H9 (cell line): ENCODE data around the gene CAMP. TPM values are rescaled to one million over a fixed set of nuclear protein-coding genes. Genes with fewer than 3 reads are reported as not detected.
A peak's percentile ranks its signal among the peaks of the same experiment; 100 is the strongest.

Experiments used
- DNase-seq: peaks from one replicate; pipeline ENCODE4 v3.0.0-alpha.2; 2017
- H2AFZ ChIP-seq: one replicate; pipeline ENCODE4 v1.6.1; 2013; ENCODE audit warnings: mild to moderate bottlenecking, low read length, control low read depth, moderate library complexity
- H2AK5ac ChIP-seq: 2 replicates; pipeline ENCODE4 v1.6.1; 2013; ENCODE audit warnings: low read length, control low read depth, mixed read lengths; ENCODE audit not compliant: insufficient read length
- H2BK120ac ChIP-seq: one replicate; pipeline ENCODE4 v1.6.1; 2013; ENCODE audit warnings: low read depth, mild to moderate bottlenecking, low read length, control low read depth, inconsistent platforms; ENCODE audit not compliant: poor library complexity, severe bottlenecking
- H2BK12ac ChIP-seq: 2 replicates; pipeline ENCODE4 v1.6.1; 2013; ENCODE audit warnings: low read length, control low read depth, mixed read lengths, low read depth; ENCODE audit not compliant: insufficient read length
- H2BK15ac ChIP-seq: 2 replicates; pipeline ENCODE4 v1.6.1; 2013; ENCODE audit warnings: low read depth, low read length, control low read depth
- H2BK20ac ChIP-seq: one replicate; pipeline ENCODE4 v1.6.1; 2013; ENCODE audit warnings: low read depth, mild to moderate bottlenecking, low read length, control low read depth, inconsistent platforms; ENCODE audit not compliant: poor library complexity, severe bottlenecking
- H2BK5ac ChIP-seq: 2 replicates; pipeline ENCODE4 v1.6.1; 2013; ENCODE audit warnings: low read length, control low read depth, mixed read lengths; ENCODE audit not compliant: insufficient read length
- H3K14ac ChIP-seq: 2 replicates; pipeline ENCODE4 v1.6.1; 2013; ENCODE audit warnings: low read length, control low read depth; ENCODE audit not compliant: insufficient read depth
- H3K18ac ChIP-seq: 2 replicates; pipeline ENCODE4 v1.6.1; 2013; ENCODE audit warnings: low read depth, mild to moderate bottlenecking, mixed read lengths, low read length, control low read depth; ENCODE audit not compliant: insufficient read length
- H3K23ac ChIP-seq: 2 replicates; pipeline ENCODE4 v1.6.1; 2013; ENCODE audit warnings: low read length, control low read depth, mixed read lengths, low read depth; ENCODE audit not compliant: insufficient read length
- H3K23me2 ChIP-seq: 2 replicates; pipeline ENCODE4 v1.6.1; 2013; ENCODE audit warnings: low read depth, mild to moderate bottlenecking, mixed read lengths, low read length, control low read depth; ENCODE audit not compliant: insufficient read length, poor library complexity, severe bottlenecking
- H3K27ac ChIP-seq: 2 replicates; pipeline ENCODE4 v1.5.1; 2013; ENCODE audit warnings: low read length, control low read depth, mixed read lengths, low read depth; ENCODE audit not compliant: insufficient read length
- H3K27me3 ChIP-seq: 2 replicates; pipeline ENCODE4 v1.6.1; 2013; ENCODE audit warnings: low read length, control low read depth, inconsistent platforms; ENCODE audit not compliant: insufficient read depth
- H3K4ac ChIP-seq: 2 replicates; pipeline ENCODE4 v1.6.1; 2013; ENCODE audit warnings: low read depth, mild to moderate bottlenecking, control low read depth, inconsistent platforms, low read length, moderate library complexity
- H3K4me1 ChIP-seq: 2 replicates; pipeline ENCODE4 v1.6.1; 2013; ENCODE audit warnings: low read length, control low read depth, inconsistent platforms; ENCODE audit not compliant: insufficient read depth
- H3K4me2 ChIP-seq: 2 replicates; pipeline ENCODE4 v1.6.1; 2013; ENCODE audit warnings: low read length, control low read depth, mixed read lengths; ENCODE audit not compliant: insufficient read length, insufficient read depth
- H3K56ac ChIP-seq: 2 replicates; pipeline ENCODE4 v1.6.1; 2013; ENCODE audit warnings: low read depth, mild to moderate bottlenecking, mixed read lengths, low read length, control low read depth; ENCODE audit not compliant: insufficient read length
- H3K79me1 ChIP-seq: 2 replicates; pipeline ENCODE4 v1.6.1; 2013; ENCODE audit warnings: low read depth, mild to moderate bottlenecking, moderate library complexity, low read length, control low read depth, inconsistent platforms; ENCODE audit not compliant: insufficient read depth, poor library complexity, severe bottlenecking
- H3K79me2 ChIP-seq: 2 replicates; pipeline ENCODE4 v1.6.1; 2013; ENCODE audit warnings: low read length, control low read depth, inconsistent platforms; ENCODE audit not compliant: insufficient read depth
- H3K9ac ChIP-seq: 2 replicates; pipeline ENCODE4 v1.6.1; 2013; ENCODE audit warnings: low read length, control low read depth, mixed read lengths; ENCODE audit not compliant: insufficient read length; ENCODE audit errors: extremely low read depth
- H3K9me3 ChIP-seq: one replicate; pipeline ENCODE4 v1.6.1; 2013; ENCODE audit warnings: low read depth, low read length, inconsistent platforms; ENCODE audit not compliant: control insufficient read depth
- H3T11ph ChIP-seq: one replicate; pipeline ENCODE4 v1.6.1; 2013; ENCODE audit warnings: mild to moderate bottlenecking, low read length, control low read depth, inconsistent platforms
- H4K20me1 ChIP-seq: one replicate; pipeline ENCODE4 v1.6.1; 2013; ENCODE audit not compliant: control insufficient read depth, insufficient read length, insufficient read depth
- H4K5ac ChIP-seq: 2 replicates; pipeline ENCODE4 v1.6.1; 2013; ENCODE audit warnings: low read depth, mild to moderate bottlenecking, mixed read lengths, low read length, control low read depth; ENCODE audit not compliant: insufficient read length
- H4K8ac ChIP-seq: replicated peaks from 2 replicates; pipeline ENCODE4 v1.6.1; 2013; ENCODE audit warnings: low read length, control low read depth, mixed read lengths, low read depth; ENCODE audit not compliant: insufficient read length
- H4K91ac ChIP-seq: 2 replicates; pipeline ENCODE4 v1.6.1; 2013; ENCODE audit warnings: low read depth, mild to moderate bottlenecking, moderate library complexity, mixed read lengths, low read length, control low read depth; ENCODE audit not compliant: insufficient read length
- H3K27ac Mint-ChIP-seq, 3 experiments: 2 replicates in 2 of 3; 3 replicates in 1 of 3; pipeline ENCODE4 v1.8.0; 2020 to 2021; ENCODE audit warnings: mixed read lengths in 3 of 3, mild to moderate bottlenecking in 1 of 3, moderate library complexity in 1 of 3
- H3K27me3 Mint-ChIP-seq: 2 replicates; pipeline ENCODE4 v1.8.0; 2021; ENCODE audit warnings: low read depth, mild to moderate bottlenecking, moderate library complexity, mixed read lengths
- H3K36me3 Mint-ChIP-seq, 3 experiments: 2 replicates in 2 of 3; 3 replicates in 1 of 3; pipeline ENCODE4 v1.8.0; 2020 to 2021; ENCODE audit warnings: low read depth in 3 of 3, mixed read lengths in 3 of 3; ENCODE audit not compliant: insufficient read depth in 1 of 3
- H3K4me1 Mint-ChIP-seq, 2 experiments: 2 replicates each; pipeline ENCODE4 v1.8.0; 2020; ENCODE audit warnings: mixed read lengths in 2 of 2
- H3K4me3 Mint-ChIP-seq, 2 experiments: 2 replicates in 1 of 2; 3 replicates in 1 of 2; pipeline ENCODE4 v1.8.0; 2020 to 2021; ENCODE audit warnings: mild to moderate bottlenecking in 2 of 2, mixed read lengths in 2 of 2, moderate library complexity in 1 of 2
- H3K9me3 Mint-ChIP-seq, 2 experiments: 2 replicates in 1 of 2; 3 replicates in 1 of 2; pipeline ENCODE4 v1.8.0; 2020; ENCODE audit warnings: mild to moderate bottlenecking in 2 of 2, mixed read lengths in 2 of 2, moderate library complexity in 1 of 2
- CTCF ChIP-seq: fragments of 200-600 bp; sonication (generic); conservative IDR thresholded peaks from 3 replicates; pipeline ENCODE4 v1.8.0; 2021; ENCODE audit warnings: antibody characterized with exemption, mild to moderate bottlenecking
- WGBS: extraction: QIAGEN DNeasy Blood & Tissue Kit; methylation state at CpG from one replicate; pipeline ENCODE4 v1.1.7; 2013; ENCODE audit warnings: missing lambda C conversion rate, low lambda C conversion rate, mixed read lengths; ENCODE audit not compliant: insufficient read length; ENCODE audit errors: extremely low coverage; 5-methylcytosine and 5-hydroxymethylcytosine counted together
- total RNA-seq: library from RNA; stranded (reverse); gene quantifications from 2 replicates; pipeline ENCODE4 v1.2.1, GENCODE V29; 2021

The CAMP gene
- total RNA-seq, 1 experiment from 2014 or later: not detected

GRCh38 chr3:48180531-48181253 is 42.6 kb upstream of the CAMP start:
- no peak for DNase-seq
- Mint-ChIP-seq H3K4me3 (no peak overlapping the region), H3K27me3 (no peaks in the 10 kb centered on the region), H3K4me1 (peaks cover 0 to 25% of the 10 kb centered on the region in 2 experiments; a peak in 3 of 4 replicates), H3K9me3 (no peaks in the 10 kb centered on the region), H3K27ac (peak overlapping the region in 2 of 3 experiments; percentile 76 to 77; a peak in 5 of 7 replicates), H3K36me3 (peaks cover 69 to 98% (median 95%) of the 10 kb centered on the region in 3 experiments)
- Histone ChIP-seq H4K8ac (no peak overlapping the region), H2BK20ac (no peak overlapping the region), H3K27ac (no peak overlapping the region), H2BK15ac (no peak overlapping the region), H3K9ac (peak overlapping the region; percentile 4), H4K91ac (no peak overlapping the region), H3K18ac (no peak overlapping the region), H4K20me1 (no peaks in the 10 kb centered on the region), H2BK5ac (no peak overlapping the region), H3K56ac (no peak overlapping the region), H3K79me1 (peaks cover 12% of the 10 kb centered on the region), H3K4me1 (no peaks in the 10 kb centered on the region), H3K23ac (no peak overlapping the region), H2AFZ (no peak overlapping the region), H3K27me3 (no peaks in the 10 kb centered on the region), H3K23me2 (no peaks in the 10 kb centered on the region), H3K14ac (no peak overlapping the region), H2AK5ac (no peak overlapping the region), H3K9me3 (no peaks in the 10 kb centered on the region), H3K79me2 (peaks cover 9% of the 10 kb centered on the region), H2BK12ac (no peak overlapping the region), H3K4me2 (no peak overlapping the region), H3T11ph (no peak overlapping the region), H2BK120ac (no peak overlapping the region), H3K4ac (no peak overlapping the region), H4K5ac (no peak overlapping the region)
- WGBS: no CpG with 5 or more reads among the region's 5 CpGs
- no peak for TF ChIP-seq CTCF
